HepG2 (cell line): ENCODE measurements around the gene KLF11. TPM values are rescaled to one million over a fixed set of nuclear protein-coding genes. Genes with fewer than 3 reads are reported as not detected.

Experiments
- ARHGAP35 ChIP-seq: sonication (generic); formaldehyde crosslinking; IDR thresholded peaks from 2 replicates; pipeline ENCODE4 v1.9.0; 2022; ENCODE audit warnings: mild to moderate bottlenecking, inconsistent platforms, moderate library complexity, missing genetic modification reagents, borderline replicate concordance
- DMAP1 ChIP-seq: IDR thresholded peaks from 2 replicates; pipeline ENCODE4 v1.6.1; 2016
- EEA1 ChIP-seq: sonication (generic); formaldehyde crosslinking; IDR thresholded peaks from 2 replicates; pipeline ENCODE4 v1.5.1; 2020; ENCODE audit warnings: mild to moderate bottlenecking, missing genetic modification reagents, borderline replicate concordance
- HNRNPH1 ChIP-seq: fragments of 200-400 bp; formaldehyde crosslinking; optimal IDR thresholded peaks from 2 replicates; pipeline ENCODE3; 2017; ENCODE audit warnings: mild to moderate bottlenecking, low read depth, low read length
- HOXA3 ChIP-seq: sonication (generic); formaldehyde crosslinking; IDR thresholded peaks from 2 replicates; pipeline ENCODE4 v1.5.0; 2020; ENCODE audit warnings: missing genetic modification reagents
- KDM5A ChIP-seq: fragments of 200-600 bp; sonication (generic); IDR thresholded peaks from 2 replicates; pipeline ENCODE4 v1.7.0; 2018; ENCODE audit warnings: antibody characterized with exemption, mild to moderate bottlenecking, low read length, borderline replicate concordance
- MED1 ChIP-seq: sonication (generic); formaldehyde crosslinking; IDR thresholded peaks from 2 replicates; pipeline ENCODE4 v1.4.0; 2020; ENCODE audit warnings: missing genetic modification reagents
- MED13 ChIP-seq: sonication (generic); formaldehyde crosslinking; IDR thresholded peaks from 2 replicates; pipeline ENCODE4 v1.5.0; 2020; ENCODE audit warnings: missing genetic modification reagents
- NFE2 ChIP-seq: sonication (generic); formaldehyde crosslinking; IDR thresholded peaks from 2 replicates; pipeline ENCODE4 v1.4.0; 2020; ENCODE audit warnings: missing genetic modification reagents
- NR2F1 ChIP-seq, 2 experiments: fragments of 450-650 bp in 1 of 2; formaldehyde crosslinking in 1 of 2; IDR thresholded peaks; 2 replicates each; pipeline versions ENCODE4 v1.5.0 to v1.6.1; 2016 to 2020; ENCODE audit warnings: mild to moderate bottlenecking in 1 of 2, missing compliant biosample characterization in 1 of 2, missing genetic modification reagents in 1 of 2, moderate library complexity in 1 of 2
- PRPF4 ChIP-seq: fragments of 200-400 bp; formaldehyde crosslinking; IDR thresholded peaks from 2 replicates; pipeline ENCODE4 v1.6.1; 2016; ENCODE audit warnings: low read length, low read depth; ENCODE audit not compliant: poor library complexity, severe bottlenecking
- ZFP62 ChIP-seq: sonication (generic); formaldehyde crosslinking; IDR thresholded peaks from 2 replicates; pipeline ENCODE4 v1.4.0; 2020; ENCODE audit warnings: missing genetic modification reagents
- ZMYM2 ChIP-seq: sonication (generic); formaldehyde crosslinking; IDR thresholded peaks from 2 replicates; pipeline ENCODE4 v1.8.0; 2022; ENCODE audit warnings: mild to moderate bottlenecking, missing genetic modification reagents
- ZNF549 ChIP-seq: sonication (generic); formaldehyde crosslinking; IDR thresholded peaks from 2 replicates; pipeline ENCODE4 v1.5.0; 2020; ENCODE audit warnings: missing genetic modification reagents
- ZNF776 ChIP-seq: sonication (generic); formaldehyde crosslinking; IDR thresholded peaks from 2 replicates; pipeline ENCODE4 v1.4.0; 2020; ENCODE audit warnings: mild to moderate bottlenecking, missing genetic modification reagents
- polyA plus RNA-seq, 8 experiments: library from polyadenylated mRNA; depleted of rRNA in 3 of 8; stranded (reverse) in 7 of 8; unstranded in 1 of 8; fragments of >200 nt; fragmentation: Illumina TruSeq in 4 of 8; extraction: Trizol in 4 of 8; gene quantifications; 2 replicates each; pipeline versions ENCODE4 v1.2.1 to v1.2.3, GENCODE V29; 2011 to 2016; ENCODE audit warnings: low read depth in 4 of 8, missing spikeins in 1 of 8, mixed read lengths in 1 of 8; ENCODE audit not compliant: insufficient read depth in 1 of 8
- total RNA-seq, 5 experiments: library from RNA; depleted of rRNA; stranded (reverse); fragments of >200 nt; fragmentation: Illumina TruSeq; extraction: Trizol; gene quantifications; 2 replicates each; pipeline ENCODE4 v1.2.3, GENCODE V29; 2016; ENCODE audit warnings: low read depth in 1 of 5
- TF ChIP-seq, protein P1 (sequence below): sonication (generic); formaldehyde crosslinking; IDR thresholded peaks from 2 replicates; pipeline ENCODE4 v1.8.0; 2022; ENCODE audit warnings: mild to moderate bottlenecking, missing genetic modification reagents, moderate library complexity
- TF ChIP-seq, protein P2 (sequence below): sonication (generic); formaldehyde crosslinking; IDR thresholded peaks from 2 replicates; pipeline ENCODE4 v1.4.0; 2020; ENCODE audit warnings: mild to moderate bottlenecking, missing genetic modification reagents
- TF ChIP-seq, protein P3 (sequence below): sonication (generic); formaldehyde crosslinking; IDR thresholded peaks from 2 replicates; pipeline ENCODE4 v1.8.0; 2022; ENCODE audit warnings: mild to moderate bottlenecking, missing genetic modification reagents, moderate library complexity
- TF ChIP-seq, protein P4 (sequence below): sonication (generic); formaldehyde crosslinking; IDR thresholded peaks from 2 replicates; pipeline ENCODE4 v1.4.0; 2020; ENCODE audit warnings: missing genetic modification reagents, borderline replicate concordance

The KLF11 gene
- total and polyA plus RNA-seq, 2 of the 13 experiments (the other 11 are each of a cell fraction or from before 2014, with no cell fraction given), result 2.5 to 11.8 TPM

DNA sequence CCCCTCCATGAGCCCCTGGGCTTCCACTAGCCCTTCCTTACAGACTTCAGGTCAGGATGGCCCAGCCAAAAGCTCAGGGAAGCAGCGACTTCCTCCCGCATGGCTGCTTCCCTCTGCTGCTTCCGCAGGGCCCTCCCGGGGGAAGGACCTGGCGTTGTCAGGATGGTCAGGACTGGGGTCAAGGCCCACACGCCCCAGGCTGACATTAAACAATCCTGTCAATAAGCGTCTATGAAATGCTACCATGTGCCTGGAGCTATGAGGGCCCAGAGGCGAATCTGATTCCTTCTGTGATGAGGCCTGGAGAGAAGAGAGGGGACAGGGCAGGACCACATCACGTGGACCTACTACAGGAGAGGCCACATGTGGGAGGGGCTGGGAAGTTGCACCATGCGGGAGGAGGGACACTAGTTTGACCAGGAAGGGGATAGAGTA is 19.6 kb downstream of the KLF11 start (continued):
- TF ChIP-seq, protein P1, sequence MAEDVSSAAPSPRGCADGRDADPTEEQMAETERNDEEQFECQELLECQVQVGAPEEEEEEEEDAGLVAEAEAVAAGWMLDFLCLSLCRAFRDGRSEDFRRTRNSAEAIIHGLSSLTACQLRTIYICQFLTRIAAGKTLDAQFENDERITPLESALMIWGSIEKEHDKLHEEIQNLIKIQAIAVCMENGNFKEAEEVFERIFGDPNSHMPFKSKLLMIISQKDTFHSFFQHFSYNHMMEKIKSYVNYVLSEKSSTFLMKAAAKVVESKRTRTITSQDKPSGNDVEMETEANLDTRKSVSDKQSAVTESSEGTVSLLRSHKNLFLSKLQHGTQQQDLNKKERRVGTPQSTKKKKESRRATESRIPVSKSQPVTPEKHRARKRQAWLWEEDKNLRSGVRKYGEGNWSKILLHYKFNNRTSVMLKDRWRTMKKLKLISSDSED, result no peak
- no peak for TF ChIP-seq ZNF776
- TF ChIP-seq PRPF4, result no peak
- TF ChIP-seq NFE2 (CRISPR knock-in tag), result no peak
- TF ChIP-seq, protein P2, sequence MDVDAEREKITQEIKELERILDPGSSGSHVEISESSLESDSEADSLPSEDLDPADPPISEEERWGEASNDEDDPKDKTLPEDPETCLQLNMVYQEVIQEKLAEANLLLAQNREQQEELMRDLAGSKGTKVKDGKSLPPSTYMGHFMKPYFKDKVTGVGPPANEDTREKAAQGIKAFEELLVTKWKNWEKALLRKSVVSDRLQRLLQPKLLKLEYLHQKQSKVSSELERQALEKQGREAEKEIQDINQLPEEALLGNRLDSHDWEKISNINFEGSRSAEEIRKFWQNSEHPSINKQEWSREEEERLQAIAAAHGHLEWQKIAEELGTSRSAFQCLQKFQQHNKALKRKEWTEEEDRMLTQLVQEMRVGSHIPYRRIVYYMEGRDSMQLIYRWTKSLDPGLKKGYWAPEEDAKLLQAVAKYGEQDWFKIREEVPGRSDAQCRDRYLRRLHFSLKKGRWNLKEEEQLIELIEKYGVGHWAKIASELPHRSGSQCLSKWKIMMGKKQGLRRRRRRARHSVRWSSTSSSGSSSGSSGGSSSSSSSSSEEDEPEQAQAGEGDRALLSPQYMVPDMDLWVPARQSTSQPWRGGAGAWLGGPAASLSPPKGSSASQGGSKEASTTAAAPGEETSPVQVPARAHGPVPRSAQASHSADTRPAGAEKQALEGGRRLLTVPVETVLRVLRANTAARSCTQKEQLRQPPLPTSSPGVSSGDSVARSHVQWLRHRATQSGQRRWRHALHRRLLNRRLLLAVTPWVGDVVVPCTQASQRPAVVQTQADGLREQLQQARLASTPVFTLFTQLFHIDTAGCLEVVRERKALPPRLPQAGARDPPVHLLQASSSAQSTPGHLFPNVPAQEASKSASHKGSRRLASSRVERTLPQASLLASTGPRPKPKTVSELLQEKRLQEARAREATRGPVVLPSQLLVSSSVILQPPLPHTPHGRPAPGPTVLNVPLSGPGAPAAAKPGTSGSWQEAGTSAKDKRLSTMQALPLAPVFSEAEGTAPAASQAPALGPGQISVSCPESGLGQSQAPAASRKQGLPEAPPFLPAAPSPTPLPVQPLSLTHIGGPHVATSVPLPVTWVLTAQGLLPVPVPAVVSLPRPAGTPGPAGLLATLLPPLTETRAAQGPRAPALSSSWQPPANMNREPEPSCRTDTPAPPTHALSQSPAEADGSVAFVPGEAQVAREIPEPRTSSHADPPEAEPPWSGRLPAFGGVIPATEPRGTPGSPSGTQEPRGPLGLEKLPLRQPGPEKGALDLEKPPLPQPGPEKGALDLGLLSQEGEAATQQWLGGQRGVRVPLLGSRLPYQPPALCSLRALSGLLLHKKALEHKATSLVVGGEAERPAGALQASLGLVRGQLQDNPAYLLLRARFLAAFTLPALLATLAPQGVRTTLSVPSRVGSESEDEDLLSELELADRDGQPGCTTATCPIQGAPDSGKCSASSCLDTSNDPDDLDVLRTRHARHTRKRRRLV (CRISPR knock-in tag), result no peak
- TF ChIP-seq EEA1 (CRISPR knock-in tag), result no peak
- TF ChIP-seq DMAP1 (CRISPR knock-in tag), result no peak
- TF ChIP-seq ZNF549 (CRISPR knock-in tag), result no peak
- TF ChIP-seq HNRNPH1, result no peak
- no peak for TF ChIP-seq ARHGAP35 (CRISPR knock-in tag)
- no peak for TF ChIP-seq ZFP62 (CRISPR knock-in tag)
- peak; percentile 54 for TF ChIP-seq MED1 (CRISPR knock-in tag)
- no peak for TF ChIP-seq MED13
- TF ChIP-seq NR2F1 (CRISPR knock-in tag; IDR thresholded peaks at IDR 0.05), result peak; percentile 33 to 57; a peak in 1 of 4 replicates
- TF ChIP-seq, protein P3, sequence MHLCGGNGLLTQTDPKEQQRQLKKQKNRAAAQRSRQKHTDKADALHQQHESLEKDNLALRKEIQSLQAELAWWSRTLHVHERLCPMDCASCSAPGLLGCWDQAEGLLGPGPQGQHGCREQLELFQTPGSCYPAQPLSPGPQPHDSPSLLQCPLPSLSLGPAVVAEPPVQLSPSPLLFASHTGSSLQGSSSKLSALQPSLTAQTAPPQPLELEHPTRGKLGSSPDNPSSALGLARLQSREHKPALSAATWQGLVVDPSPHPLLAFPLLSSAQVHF (CRISPR knock-in tag), result no peak
- peak; percentile 38; the same call in 1 of the 2 replicates for TF ChIP-seq HOXA3 (CRISPR knock-in tag)
- no peak for TF ChIP-seq ZMYM2 (CRISPR knock-in tag)
- TF ChIP-seq KDM5A, result no peak
- TF ChIP-seq, protein P4, sequence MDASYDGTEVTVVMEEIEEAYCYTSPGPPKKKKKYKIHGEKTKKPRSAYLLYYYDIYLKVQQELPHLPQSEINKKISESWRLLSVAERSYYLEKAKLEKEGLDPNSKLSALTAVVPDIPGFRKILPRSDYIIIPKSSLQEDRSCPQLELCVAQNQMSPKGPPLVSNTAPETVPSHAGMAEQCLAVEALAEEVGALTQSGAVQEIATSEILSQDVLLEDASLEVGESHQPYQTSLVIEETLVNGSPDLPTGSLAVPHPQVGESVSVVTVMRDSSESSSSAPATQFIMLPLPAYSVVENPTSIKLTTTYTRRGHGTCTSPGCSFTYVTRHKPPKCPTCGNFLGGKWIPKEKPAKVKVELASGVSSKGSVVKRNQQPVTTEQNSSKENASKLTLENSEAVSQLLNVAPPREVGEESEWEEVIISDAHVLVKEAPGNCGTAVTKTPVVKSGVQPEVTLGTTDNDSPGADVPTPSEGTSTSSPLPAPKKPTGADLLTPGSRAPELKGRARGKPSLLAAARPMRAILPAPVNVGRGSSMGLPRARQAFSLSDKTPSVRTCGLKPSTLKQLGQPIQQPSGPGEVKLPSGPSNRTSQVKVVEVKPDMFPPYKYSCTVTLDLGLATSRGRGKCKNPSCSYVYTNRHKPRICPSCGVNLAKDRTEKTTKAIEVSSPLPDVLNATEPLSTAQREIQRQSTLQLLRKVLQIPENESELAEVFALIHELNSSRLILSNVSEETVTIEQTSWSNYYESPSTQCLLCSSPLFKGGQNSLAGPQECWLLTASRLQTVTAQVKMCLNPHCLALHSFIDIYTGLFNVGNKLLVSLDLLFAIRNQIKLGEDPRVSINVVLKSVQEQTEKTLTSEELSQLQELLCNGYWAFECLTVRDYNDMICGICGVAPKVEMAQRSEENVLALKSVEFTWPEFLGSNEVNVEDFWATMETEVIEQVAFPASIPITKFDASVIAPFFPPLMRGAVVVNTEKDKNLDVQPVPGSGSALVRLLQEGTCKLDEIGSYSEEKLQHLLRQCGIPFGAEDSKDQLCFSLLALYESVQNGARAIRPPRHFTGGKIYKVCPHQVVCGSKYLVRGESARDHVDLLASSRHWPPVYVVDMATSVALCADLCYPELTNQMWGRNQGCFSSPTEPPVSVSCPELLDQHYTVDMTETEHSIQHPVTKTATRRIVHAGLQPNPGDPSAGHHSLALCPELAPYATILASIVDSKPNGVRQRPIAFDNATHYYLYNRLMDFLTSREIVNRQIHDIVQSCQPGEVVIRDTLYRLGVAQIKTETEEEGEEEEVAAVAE (CRISPR knock-in tag), result no peak
